Ovary (tissue), 9 donors: Measurements from ENCODE around the gene VARS2. TPM values are rescaled to one million over a fixed set of nuclear protein-coding genes. Genes with fewer than 3 reads are reported as not detected.

Experiments used
- DNase-seq, 5 donors: peaks; one replicate each; pipeline ENCODE4 v3.0.0-alpha.2; 2019 to 2020
- H3K27ac ChIP-seq, 2 donors: fragments of 200-600 bp; one replicate each; pipeline versions ENCODE4 v1.5.1 to v1.8.0; 2019 to 2022
- H3K27me3 ChIP-seq: fragments of 200-600 bp; one replicate; pipeline ENCODE4 v1.8.0; 2022
- H3K36me3 ChIP-seq: fragments of 200-600 bp; sonication (generic); one replicate; pipeline ENCODE4 v1.5.1; 2019
- H3K4me1 ChIP-seq: one replicate; pipeline ENCODE4 v1.8.1; 2013; ENCODE audit warnings: mild to moderate bottlenecking, moderate library complexity; ENCODE audit not compliant: insufficient read depth
- H3K4me3 ChIP-seq: fragments of 200-600 bp; sonication (generic); one replicate; pipeline ENCODE4 v1.5.1; 2017
- H3K9me3 ChIP-seq, 2 donors: fragments of 200-600 bp in 1 of 2; sonication (generic) in 1 of 2; one replicate each; pipeline versions ENCODE4 v1.5.1 to v1.8.1; 2013 to 2019; ENCODE audit warnings: mild to moderate bottlenecking in 1 of 2, moderate library complexity in 1 of 2
- CTCF ChIP-seq, 3 donors: fragments of 450-650 bp in 2 of 3; fragments of 200-600 bp in 1 of 3; IDR thresholded peaks; one replicate each; pipeline versions ENCODE4 v1.5.1 to v1.8.0; 2016 to 2022; ENCODE audit warnings: antibody characterized with exemption in 3 of 3, mild to moderate bottlenecking in 1 of 3
- EP300 ChIP-seq: sonication (generic); formaldehyde crosslinking; IDR thresholded peaks from one replicate; pipeline ENCODE4 v1.6.1; 2017; ENCODE audit warnings: antibody characterized with exemption
- POLR2A ChIP-seq: fragments of 450-650 bp; IDR thresholded peaks from one replicate; pipeline ENCODE4 v1.6.1; 2017; ENCODE audit warnings: antibody characterized with exemption, mild to moderate bottlenecking, moderate library complexity
- WGBS, 3 donors: extraction: QIAGEN DNeasy Blood & Tissue Kit in 1 of 3; methylation state at CpG; one replicate each; pipeline versions ENCODE4 v1.1.5 to v1.1.7; 2013 to 2017; 5-methylcytosine and 5-hydroxymethylcytosine counted together
- intact Hi-C, 4 donors: fragments of 100-400 bp; cut with DNase I; formaldehyde crosslinking; loops; one replicate each; pipeline versions ENCODE4 v1.11.0 to v1.15.1; 2022 to 2023
- polyA plus RNA-seq, 2 donors: library from polyadenylated mRNA; stranded (reverse); fragments of 200-250 nt in 1 of 2; fragments of 350-450 nt in 1 of 2; fragmentation: Illumina TruSeq in 1 of 2; extraction: RNeasy Lipid Tissue Mini Kit (QIAGEN cat#74804) in 1 of 2; gene quantifications; one replicate each; pipeline ENCODE4 v1.2.3, GENCODE V29; 2013 to 2014
- total RNA-seq, 7 donors: library from RNA; depleted of rRNA in 2 of 7; stranded (reverse); fragments of >200 nt in 2 of 7; fragmentation: NEBNext Ultra II Directional in 3 of 7; extraction: Animal tissue kit (Norgen Biotek cat#: 25700) in 3 of 7; gene quantifications; one replicate each; pipeline versions ENCODE4 v1.1.0 to v1.2.4, GENCODE V29; 2016 to 2023
- donor health status: DM: no; HTN: no; CAD: no; lungs with moderate emphysema.
- donor health status: DM: no; HTN: no; CAD: no.
- donor health status: Bipolar disorder and iron deficiency.
- donor health status: DM: yes; HTN: yes; CAD: no.
- donor health status: DM: no; HTN: no; CAD: no.
- donor health status: DM: yes; HTN: yes; CAD: no.

The VARS2 gene
- total and polyA plus RNA-seq, 9 donors, result 6.7 to 32.3 (median 19.8) TPM

- Histone ChIP-seq H3K4me3 (peak overlapping the region; percentile 30), H3K9me3 (no peaks in the 10 kb centered on the region), H3K27ac (no peak overlapping the region), H3K4me1 (no peaks in the 10 kb centered on the region), H3K36me3 (no peaks in the 10 kb centered on the region), H3K27me3 (no peaks in the 10 kb centered on the region)
- no peak for DNase-seq
- 60 to 71% (median 62%) methylated on average over 9 of the region's 9 CpGs for WGBS, 3 donors
- intact Hi-C loops, result no loop called here
- TF ChIP-seq CTCF (IDR thresholded peaks at IDR 0.05), result no peak
- TF ChIP-seq EP300, result no peak
- no peak for TF ChIP-seq POLR2A
Observed at GRCh38 chr6:30954631-30955366, 40.8 kb downstream of the VARS2 start.

- H3K27ac ChIP-seq, result no peak overlapping the region
- DNase-seq, result peak; percentile 34 to 80 (median 63)
- intact Hi-C loops, result no loop called here
- no peaks in the 10 kb centered on the region for H3K4me1 ChIP-seq
- H3K36me3 ChIP-seq, result no peaks in the 10 kb centered on the region
- H3K27me3 ChIP-seq, result no peaks in the 10 kb centered on the region
- 6 to 12% (median 7%) methylated on average over 41 to 46 of the region's 46 CpGs for WGBS, 3 donors
- H3K4me3 ChIP-seq, result peak overlapping the region; percentile 30
- no peaks in the 10 kb centered on the region for H3K9me3 ChIP-seq
- no peak for TF ChIP-seq EP300
- TF ChIP-seq CTCF (IDR thresholded peaks at IDR 0.05), result no peak
- no peak for TF ChIP-seq POLR2A
Observed at GRCh38 chr6:30955367-30956042, 41.5 kb downstream of the VARS2 start.

DNA sequence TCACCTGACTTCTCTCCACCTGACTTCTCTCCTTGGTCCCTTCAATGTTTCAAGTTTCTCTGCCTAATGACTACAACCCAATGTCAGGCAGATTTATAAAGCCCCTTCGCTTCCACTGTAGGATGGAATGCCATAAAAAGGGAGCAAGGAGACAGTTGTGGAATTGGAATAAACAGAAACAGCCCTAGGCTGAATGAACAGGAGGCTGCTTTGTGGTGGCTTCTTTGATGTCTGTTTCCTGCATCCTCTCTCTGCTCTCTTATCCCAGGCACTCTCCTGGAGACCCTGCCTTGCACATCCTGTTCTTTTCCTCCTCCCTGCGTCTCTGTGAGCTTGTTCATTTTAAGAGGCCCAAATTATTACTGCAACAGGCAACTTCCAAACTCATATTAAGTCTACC, 43.7 kb downstream of the VARS2 start:
- Histone ChIP-seq H3K27me3 (no peaks in the 10 kb centered on the region), H3K27ac (no peak overlapping the region), H3K9me3 (no peaks in the 10 kb centered on the region), H3K4me3 (no peak overlapping the region), H3K4me1 (no peaks in the 10 kb centered on the region), H3K36me3 (no peaks in the 10 kb centered on the region)
- no peak for TF ChIP-seq EP300
- TF ChIP-seq POLR2A, result no peak
- no peak for TF ChIP-seq CTCF (IDR thresholded peaks at IDR 0.05)
- WGBS, 3 donors, result 80 to 90% (median 89%) methylated on average over 2 of the region's 2 CpGs
- intact Hi-C loops, result no loop called here
- DNase-seq, result no peak

DNA sequence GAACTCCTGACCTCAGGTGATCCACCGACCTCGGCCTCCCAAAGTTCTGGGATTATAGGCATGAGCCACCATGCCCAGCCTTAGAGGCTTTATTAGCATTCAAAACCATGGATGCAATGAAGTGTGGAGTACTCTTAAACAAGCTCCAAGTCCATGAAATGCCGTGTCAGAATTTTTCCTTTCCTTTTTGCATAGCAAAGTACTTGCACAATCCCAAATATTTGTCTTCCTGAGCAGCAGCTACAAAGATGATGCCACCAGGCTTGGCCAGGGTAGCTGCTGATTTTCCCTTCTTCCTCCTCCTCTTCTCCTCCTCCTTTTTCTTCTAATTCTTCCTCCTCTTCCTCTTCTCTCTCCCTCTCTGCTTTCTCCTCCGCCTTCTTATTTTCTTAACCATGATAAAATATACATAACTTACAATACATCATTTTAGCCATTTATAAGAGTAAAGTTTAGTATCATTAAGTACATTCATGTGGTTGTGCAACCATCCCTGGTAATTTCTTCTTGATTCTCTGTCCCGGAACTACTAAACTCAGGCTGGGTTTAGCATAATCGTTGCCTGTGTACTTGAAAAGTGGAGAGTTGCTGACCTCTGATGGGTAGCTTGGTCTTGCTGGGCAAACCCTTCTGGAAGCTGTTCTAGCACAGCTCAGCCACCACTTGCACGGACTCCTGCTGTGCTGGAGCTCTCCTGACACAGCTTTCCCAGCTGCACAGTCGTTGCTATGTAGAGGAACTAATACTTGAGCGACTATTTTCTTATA, 47.1 kb downstream of the VARS2 start:
- DNase-seq, result no peak
- no peaks in the 10 kb centered on the region for H3K4me1 ChIP-seq
- H3K4me3 ChIP-seq, result no peak overlapping the region
- H3K27ac ChIP-seq, result no peak overlapping the region
- TF ChIP-seq POLR2A, result no peak
- no peak for TF ChIP-seq EP300
- TF ChIP-seq CTCF (IDR thresholded peaks at IDR 0.05), result no peak
- no peaks in the 10 kb centered on the region for H3K27me3 ChIP-seq
- intact Hi-C loops, result no loop called here
- no peaks in the 10 kb centered on the region for H3K36me3 ChIP-seq
- no peaks in the 10 kb centered on the region for H3K9me3 ChIP-seq
- WGBS, 3 donors, result 65 to 71% (median 67%) methylated on average over 9 of the region's 9 CpGs
